GM10248 (cell line): ENCODE results near the gene NDUFS6.

Experiments
- CTCF ChIA-PET: fragments of 300-600 bp; sonication (Branson Sonifier 250); formaldehyde crosslinking; extraction: SDS; loops from one replicate; lab custom pipeline; 2021; ENCODE audit warnings: antibody characterized with exemption; lab: Yijun Ruan, JAX
- POLR2A ChIA-PET: fragments of 350-650 bp; sonication (Branson Sonifier 250); formaldehyde crosslinking; extraction: SDS; loops from one replicate; lab custom pipeline; 2020; ENCODE audit warnings: antibody characterized with exemption; lab: Yijun Ruan, JAX
- DNase-seq: peaks from one replicate; pipeline ENCODE4 v3.0.0; 2012; ENCODE audit errors: extremely low spot score
- TF ChIP-seq, protein P1 (sequence below): IDR thresholded peaks from 2 replicates; pipeline ENCODE4 v1.5.1; 2012; ENCODE audit warnings: mild to moderate bottlenecking, low read depth; ENCODE audit errors: extremely low read depth, missing control alignments, control extremely low read depth

NDUFS6 gene

GRCh38 chr5:1764606-1764960 lies 36.6 kb upstream of the NDUFS6 start:
- POLR2A ChIA-PET: no interaction called here
- CTCF ChIA-PET: interaction anchor here (0.9 to 5.1 kb wide), 9 partner anchors 8 to 276 kb away, joined by 3 to 41 read pairs (median 4); no protein-coding TSS in a partner anchor
- no peak for DNase-seq
- TF ChIP-seq, protein P1, sequence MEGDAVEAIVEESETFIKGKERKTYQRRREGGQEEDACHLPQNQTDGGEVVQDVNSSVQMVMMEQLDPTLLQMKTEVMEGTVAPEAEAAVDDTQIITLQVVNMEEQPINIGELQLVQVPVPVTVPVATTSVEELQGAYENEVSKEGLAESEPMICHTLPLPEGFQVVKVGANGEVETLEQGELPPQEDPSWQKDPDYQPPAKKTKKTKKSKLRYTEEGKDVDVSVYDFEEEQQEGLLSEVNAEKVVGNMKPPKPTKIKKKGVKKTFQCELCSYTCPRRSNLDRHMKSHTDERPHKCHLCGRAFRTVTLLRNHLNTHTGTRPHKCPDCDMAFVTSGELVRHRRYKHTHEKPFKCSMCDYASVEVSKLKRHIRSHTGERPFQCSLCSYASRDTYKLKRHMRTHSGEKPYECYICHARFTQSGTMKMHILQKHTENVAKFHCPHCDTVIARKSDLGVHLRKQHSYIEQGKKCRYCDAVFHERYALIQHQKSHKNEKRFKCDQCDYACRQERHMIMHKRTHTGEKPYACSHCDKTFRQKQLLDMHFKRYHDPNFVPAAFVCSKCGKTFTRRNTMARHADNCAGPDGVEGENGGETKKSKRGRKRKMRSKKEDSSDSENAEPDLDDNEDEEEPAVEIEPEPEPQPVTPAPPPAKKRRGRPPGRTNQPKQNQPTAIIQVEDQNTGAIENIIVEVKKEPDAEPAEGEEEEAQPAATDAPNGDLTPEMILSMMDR: no peak

- ChIA-PET CTCF (interaction anchor here (0.7 to 5.1 kb wide), 7 partner anchors 8 to 276 kb away, joined by 3 to 41 read pairs (median 4); no protein-coding TSS in a partner anchor), POLR2A (no interaction called here)
- TF ChIP-seq, protein P1: no peak
- no peak for DNase-seq
Measured at GRCh38 chr5:1765141-1765879, 35.9 kb upstream of the NDUFS6 start.

DNA sequence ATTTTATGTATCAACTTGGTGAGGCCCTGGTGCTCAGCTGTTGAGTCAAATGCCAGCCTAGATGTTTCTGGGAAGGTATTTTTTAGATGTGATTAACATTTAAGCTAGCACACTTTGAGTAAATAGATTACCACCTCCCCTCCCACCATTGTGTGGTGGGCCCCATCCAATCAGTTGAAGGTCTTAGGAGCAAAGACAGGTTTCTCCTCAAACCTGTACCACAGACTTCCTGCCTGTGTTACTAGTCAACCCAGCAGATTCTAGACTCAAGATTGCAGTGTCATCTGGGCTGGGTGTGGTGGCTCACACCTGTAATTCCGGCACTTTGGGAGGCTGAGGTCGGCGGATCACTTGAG lies 35.3 kb upstream of the NDUFS6 start:
- POLR2A ChIA-PET: no interaction called here
- no peak for DNase-seq
- CTCF ChIA-PET: interaction anchor here (0.7 to 5.1 kb wide), 3 partner anchors 8 to 275 kb away, joined by 3 to 31 read pairs (median 4); no protein-coding TSS in a partner anchor
- TF ChIP-seq, protein P1: no peak

DNA sequence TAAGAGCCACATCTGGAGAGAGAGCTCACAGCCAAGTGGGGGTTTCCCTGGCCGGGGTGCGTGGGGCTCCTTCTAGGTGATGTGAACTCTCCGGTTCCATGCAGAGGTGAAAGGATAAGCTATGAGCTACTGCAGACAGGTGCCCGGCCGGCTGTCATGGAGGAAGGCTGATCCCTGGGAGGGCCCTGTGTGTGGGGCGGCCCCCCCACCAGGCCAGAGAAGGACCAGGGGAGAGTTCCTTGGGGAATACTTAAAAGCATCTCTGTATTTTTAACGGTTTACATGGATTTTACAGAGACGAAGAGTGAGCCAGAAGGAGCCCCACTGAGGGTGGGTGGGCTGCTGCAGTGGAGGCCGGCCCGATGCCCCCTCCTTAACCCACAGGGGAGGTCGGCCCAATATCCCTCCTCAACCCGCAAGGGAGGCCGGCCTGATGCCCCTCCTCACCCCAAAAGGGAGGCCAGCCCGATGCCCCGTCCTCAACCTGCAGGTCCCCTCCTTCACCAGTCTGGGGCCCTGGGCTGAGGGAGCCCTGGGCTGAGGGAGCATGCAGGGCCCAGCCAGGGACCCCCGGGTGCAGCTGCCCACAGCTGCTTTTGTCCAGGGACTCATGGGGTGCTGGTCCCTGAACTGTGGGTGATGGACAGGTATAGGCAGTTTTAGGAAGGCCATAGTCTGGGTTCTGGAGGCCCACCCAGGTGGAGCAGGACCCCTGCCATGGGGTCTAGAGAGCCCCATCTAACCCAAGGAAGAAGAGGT lies 33.5 kb upstream of the NDUFS6 start:
- TF ChIP-seq, protein P1: no peak
- POLR2A ChIA-PET: no interaction called here
- CTCF ChIA-PET: no interaction called here
- DNase-seq: no peak

GRCh38 chr5:1768283-1769000 lies 32.8 kb upstream of the NDUFS6 start:
- no peak for DNase-seq
- TF ChIP-seq, protein P1: no peak
- ChIA-PET CTCF (no interaction called here), POLR2A (no interaction called here)

DNA sequence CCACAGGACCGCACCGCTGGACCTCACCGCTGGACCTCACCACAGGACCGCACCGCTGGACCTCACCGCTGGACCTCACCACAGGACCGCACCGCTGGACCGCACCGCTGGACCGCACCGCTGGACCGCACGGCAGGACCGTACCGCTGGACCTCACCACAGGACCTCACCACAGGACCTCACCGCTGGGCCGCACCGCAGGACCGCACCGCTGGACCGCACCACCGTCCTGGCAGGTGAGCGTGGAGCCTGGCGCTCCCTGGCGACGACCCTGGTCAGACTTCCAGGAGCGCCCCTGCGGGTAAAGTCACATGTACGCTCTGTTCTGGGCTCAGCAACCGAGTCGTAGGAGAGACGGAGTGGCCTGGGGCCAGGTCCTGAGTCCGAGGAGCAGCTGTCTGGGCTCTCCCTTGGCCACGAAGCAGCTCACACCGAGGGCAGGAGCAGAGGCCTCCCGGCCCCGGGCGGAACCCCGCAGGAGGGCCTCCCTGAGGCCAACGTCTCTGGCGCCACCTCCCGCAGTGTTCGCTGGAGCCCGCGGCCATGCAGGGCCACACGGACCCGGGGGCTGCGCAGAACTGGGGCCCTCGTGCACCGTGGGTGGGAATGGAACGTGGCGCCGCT lies 32.1 kb upstream of the NDUFS6 start:
- ChIA-PET POLR2A (no interaction called here), CTCF (no interaction called here)
- DNase-seq: no peak
- TF ChIP-seq, protein P1: no peak
